ENCODE results near the gene DUSP16. TPM values are rescaled to one million over a fixed set of nuclear protein-coding genes. Genes with fewer than 3 reads are reported as not detected.

The DUSP16 gene
- total RNA-seq, 4 donors from 2014 or later: 7.5 to 21.4 (median 14.6) TPM

- no peak for TF ChIP-seq CTCF (IDR thresholded peaks at IDR 0.05; ENCODE audit: low read depth)
Measured at GRCh38 chr12:12452326-12452902, 110.2 kb downstream of the DUSP16 start.

GRCh38 chr12:12451098-12451497 lies 111.6 kb downstream of the DUSP16 start:
- no peak for TF ChIP-seq CTCF (IDR thresholded peaks at IDR 0.05; ENCODE audit: low read depth)

- no peak for TF ChIP-seq CTCF (IDR thresholded peaks at IDR 0.05; ENCODE audit: low read depth)
Measured at GRCh38 chr12:12450043-12450471, 112.6 kb downstream of the DUSP16 start.

GRCh38 chr12:12449533-12450025 lies 113.1 kb downstream of the DUSP16 start:
- TF ChIP-seq CTCF (IDR thresholded peaks at IDR 0.05; ENCODE audit: low read depth): no peak

GRCh38 chr12:12447837-12448236 lies 114.8 kb downstream of the DUSP16 start:
- no peak for TF ChIP-seq CTCF (IDR thresholded peaks at IDR 0.05; ENCODE audit: low read depth)

GRCh38 chr12:12447236-12447635 lies 115.4 kb downstream of the DUSP16 start:
- no peak for TF ChIP-seq CTCF (IDR thresholded peaks at IDR 0.05; ENCODE audit: low read depth)

- no peak for TF ChIP-seq CTCF (IDR thresholded peaks at IDR 0.05; ENCODE audit: low read depth)
Measured at GRCh38 chr12:12446786-12447185, 115.9 kb downstream of the DUSP16 start.
